Stimulated activated CD8-positive, alpha-beta memory T cell treated with anti-CD3 and anti-CD28 coated beads, Interleukin-2, amount 100 ng/mL, for 48 hours (primary cell): Measurements from ENCODE around the gene TOMT.

Experiments
- DNase-seq, 2 donors: peaks; one replicate each; pipeline ENCODE4 v3.0.0-alpha.2; 2020; ENCODE audit warnings: low read depth in 2 of 2

The TOMT gene

GRCh38 chr11:72105888-72106287 lies at the start of gene TOMT:
Gene TOMT (plus strand): TSS chr11:72105924. CDS start chr11:72105952, 28 bp downstream.
- DNase-seq: no peak

GRCh38 chr11:72058416-72059034 lies 47.2 kb upstream of the TOMT start:
- DNase-seq: no peak

- DNase-seq: no peak
Observed at GRCh38 chr11:72061739-72062396, 43.9 kb upstream of the TOMT start.

GRCh38 chr11:72066855-72067254 lies 38.9 kb upstream of the TOMT start:
- DNase-seq: no peak

GRCh38 chr11:72067266-72067665 lies 38.5 kb upstream of the TOMT start:
- DNase-seq: no peak

GRCh38 chr11:72067676-72068075 lies 38.0 kb upstream of the TOMT start:
- DNase-seq: no peak

- DNase-seq: no peak
Observed at GRCh38 chr11:72069200-72069599, 36.5 kb upstream of the TOMT start.

- DNase-seq: no peak
Observed at GRCh38 chr11:72069787-72070251, 35.9 kb upstream of the TOMT start.

- no peak for DNase-seq
Observed at GRCh38 chr11:72070491-72070890, 35.2 kb upstream of the TOMT start.

- DNase-seq: no peak
Observed at GRCh38 chr11:72072348-72072747, 33.4 kb upstream of the TOMT start.

GRCh38 chr11:72075109-72075508 lies 30.6 kb upstream of the TOMT start:
- no peak for DNase-seq

- no peak for DNase-seq
Observed at GRCh38 chr11:72075756-72076155, 30.0 kb upstream of the TOMT start.

GRCh38 chr11:72078477-72078876 lies 27.2 kb upstream of the TOMT start:
- no peak for DNase-seq

- no peak for DNase-seq
Observed at GRCh38 chr11:72079819-72080325, 25.9 kb upstream of the TOMT start.

- peak; percentile 95 to 98 for DNase-seq
Observed at GRCh38 chr11:72080326-72081183, 25.2 kb upstream of the TOMT start, which contains the start of the genes LRRC51 and NUMA1. Gene LRRC51 (plus strand): TSS chr11:72080850. CDS start chr11:72089084, 8,234 bp downstream. Gene NUMA1 (minus strand): TSS chr11:72080542. CDS start chr11:72035943, 44,599 bp downstream.

GRCh38 chr11:72081184-72081644 lies 24.5 kb upstream of the TOMT start:
- DNase-seq: no peak

- no peak for DNase-seq
Observed at GRCh38 chr11:72081821-72082453, 23.8 kb upstream of the TOMT start.

- DNase-seq: no peak
Observed at GRCh38 chr11:72083414-72083813, 22.3 kb upstream of the TOMT start.

GRCh38 chr11:72084076-72084475 lies 21.6 kb upstream of the TOMT start:
- DNase-seq: no peak

GRCh38 chr11:72084965-72085364 lies 20.8 kb upstream of the TOMT start:
- no peak for DNase-seq

GRCh38 chr11:72085621-72086351 lies 19.9 kb upstream of the TOMT start:
- DNase-seq: no peak
